NCI-H2081 (cell line): ENCODE data around the gene KNDC1.
"Not testable (repeated sequence)": the region's sequence is repeated elsewhere in the genome, so short reads cannot be mapped to it uniquely, and the experiment has no call there.

Source experiments
- DNase-seq, 2 experiments: peaks; one replicate each; lab custom pipeline; 2025; lab: John Stamatoyannopoulos, UW

KNDC1 gene

DNA sequence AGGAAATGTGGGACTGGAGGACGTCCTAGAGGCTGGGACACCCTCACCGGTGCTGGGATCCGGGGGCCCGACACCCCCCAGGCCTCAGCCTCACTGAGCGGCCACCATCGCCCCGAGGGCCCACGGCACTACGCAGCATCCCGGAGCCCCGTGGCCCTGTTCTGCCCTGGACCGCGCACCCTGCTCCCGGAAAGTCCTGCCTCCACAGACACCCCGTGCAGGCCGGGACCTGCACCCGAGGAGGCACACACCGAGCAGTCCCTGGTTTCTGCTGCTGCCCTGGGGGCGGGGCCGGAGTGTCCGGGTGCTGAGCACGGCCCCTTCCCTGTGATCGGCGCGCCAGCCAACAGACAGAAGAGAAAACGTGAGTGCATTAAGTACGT lies 18.1 kb upstream of the KNDC1 start:
- DNase-seq, result no peak

DNA sequence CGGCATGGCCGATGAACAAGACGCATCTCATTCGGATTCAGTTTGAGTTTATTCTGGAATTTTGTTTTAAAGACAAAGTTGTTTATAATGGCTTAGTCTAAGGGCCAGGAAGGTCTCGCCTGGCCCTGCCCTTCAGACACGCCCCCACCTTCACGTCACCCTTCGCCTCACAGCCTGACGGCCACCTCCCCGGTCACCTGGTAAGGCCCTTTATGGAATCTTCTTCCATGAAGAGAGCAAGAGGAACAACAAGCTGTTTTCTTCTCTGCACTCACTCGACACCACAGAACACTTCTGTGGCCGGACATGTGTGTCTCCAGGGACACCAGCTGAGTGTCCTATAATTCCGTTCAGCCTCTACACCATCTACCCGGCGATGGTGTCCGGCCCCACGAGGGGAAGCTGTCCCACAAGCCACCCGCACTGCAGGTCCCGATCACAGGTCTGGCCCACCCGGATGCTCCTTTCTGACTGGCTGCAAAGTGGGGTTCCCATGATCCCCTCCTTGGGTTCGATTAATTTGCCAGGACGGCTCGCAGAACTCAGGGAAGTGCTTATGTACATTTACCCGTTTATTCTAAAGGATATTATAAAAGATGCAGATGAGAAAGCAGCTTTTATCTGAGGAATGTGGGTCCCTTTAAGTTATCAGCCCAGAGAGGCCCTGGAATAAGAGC lies 17.4 kb upstream of the KNDC1 start:
- no peak for DNase-seq

DNA sequence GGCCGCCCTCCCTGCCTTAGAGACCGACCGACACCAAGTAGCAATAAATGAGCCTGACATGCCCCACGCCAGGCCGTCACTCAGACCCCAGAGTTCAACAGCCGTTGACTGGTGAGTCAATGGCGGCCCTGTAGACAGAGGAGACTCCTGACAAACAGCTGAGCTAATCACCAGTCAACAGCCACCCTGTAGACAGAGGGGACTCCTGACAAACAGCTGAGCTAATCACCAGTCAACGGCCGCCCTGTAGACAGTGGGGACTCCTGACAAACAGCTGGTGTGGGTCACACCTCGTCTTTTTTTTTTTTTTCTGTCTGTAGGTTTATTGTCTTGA lies 16.9 kb upstream of the KNDC1 start:
- DNase-seq, result no peak

DNA sequence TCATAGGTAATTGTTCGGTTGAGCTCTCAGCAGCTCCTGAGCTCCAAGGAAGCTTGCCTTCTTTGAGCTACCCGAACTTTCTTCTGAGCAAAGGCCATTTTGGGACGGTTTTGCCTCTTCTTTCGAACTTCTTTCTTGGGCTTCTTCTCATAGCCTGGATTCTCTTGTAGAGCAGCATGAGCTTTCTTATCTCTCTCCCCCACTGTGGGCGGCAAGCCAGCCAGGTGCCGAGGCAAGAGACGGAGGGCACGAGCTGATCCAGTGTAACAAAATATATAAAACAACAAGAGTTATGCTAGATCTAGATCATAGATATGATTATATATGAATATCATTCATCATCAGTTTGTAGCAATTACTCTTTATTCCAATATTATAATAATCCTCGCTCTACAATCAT lies 16.5 kb upstream of the KNDC1 start:
- DNase-seq, result no peak

DNA sequence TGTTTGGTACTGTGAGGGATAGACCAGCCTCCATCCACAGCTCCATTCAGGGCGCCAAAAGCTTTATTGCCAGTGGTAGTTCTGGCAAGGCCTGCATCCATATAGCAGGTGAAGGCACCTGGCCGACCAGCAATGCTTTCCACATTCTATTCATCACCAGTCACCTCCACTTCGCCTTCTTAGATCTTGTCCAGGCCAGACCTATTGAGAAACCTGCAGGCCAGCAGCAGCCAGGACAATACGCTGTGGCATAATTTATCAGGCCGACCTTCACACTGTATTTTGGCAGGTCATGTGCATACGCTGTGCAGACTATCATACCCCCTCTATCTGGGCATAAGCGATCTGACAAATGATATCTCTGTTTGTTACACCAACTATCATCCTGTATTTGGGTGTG lies 15.2 kb upstream of the KNDC1 start:
- DNase-seq, result no peak

DNA sequence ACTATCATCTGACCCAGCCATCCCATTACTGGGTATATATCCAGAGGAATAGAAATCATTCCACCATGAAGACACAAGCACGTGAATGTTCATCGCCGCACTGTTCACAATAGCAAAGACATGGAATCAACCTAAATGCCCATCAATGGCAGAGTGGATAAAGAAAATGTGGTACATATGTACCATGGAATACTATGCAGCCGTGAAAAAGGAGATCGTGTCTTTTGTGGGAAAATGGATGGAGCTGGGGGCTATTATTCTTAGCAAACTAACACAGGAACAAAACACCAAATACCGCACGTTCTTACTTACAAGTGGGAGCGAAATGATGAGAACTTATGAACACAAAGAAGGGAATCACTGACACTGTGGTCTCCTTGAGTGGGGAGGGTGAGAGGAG lies 9.8 kb upstream of the KNDC1 start:
- DNase-seq, result no peak

DNA sequence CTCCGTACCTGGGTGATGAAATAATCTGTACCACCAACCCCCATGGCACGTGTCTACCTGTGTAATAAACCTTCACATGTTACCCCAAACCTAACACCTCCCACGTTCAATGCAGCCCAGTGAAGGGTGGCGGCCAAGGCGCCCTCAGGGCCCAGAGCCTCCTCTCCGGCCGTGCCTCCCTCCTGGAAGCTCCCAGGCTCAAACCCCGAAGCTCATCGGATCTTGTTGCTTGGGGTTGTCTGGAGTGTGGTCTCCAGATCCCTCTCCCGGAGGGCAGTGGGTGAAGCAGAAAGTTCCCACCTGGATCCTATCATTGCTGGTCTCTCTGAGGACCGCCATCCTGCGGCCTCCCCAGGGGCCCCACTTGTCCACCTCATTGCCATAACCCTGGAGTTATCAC lies 9.4 kb upstream of the KNDC1 start:
- no peak for DNase-seq

DNA sequence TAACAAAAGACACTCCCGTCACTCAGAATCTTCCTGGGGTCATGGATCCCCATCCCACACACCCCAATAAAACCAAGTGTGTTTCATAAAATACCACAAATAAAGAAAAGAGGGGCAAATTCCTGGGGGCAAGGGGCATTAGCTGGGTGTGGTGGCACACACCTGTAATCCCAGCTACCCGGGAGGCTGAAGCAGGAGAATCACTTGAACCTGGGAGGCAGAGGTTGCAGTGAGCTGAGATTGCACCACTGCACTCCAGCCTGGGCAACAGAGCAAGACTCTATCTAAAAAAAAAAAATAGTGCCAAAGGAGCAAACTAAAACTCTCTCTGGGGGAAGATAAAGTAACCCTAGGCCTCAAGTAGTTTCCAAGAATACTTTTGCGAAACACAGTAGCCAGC lies 8.9 kb upstream of the KNDC1 start:
- not testable (repeated sequence) for DNase-seq

DNA sequence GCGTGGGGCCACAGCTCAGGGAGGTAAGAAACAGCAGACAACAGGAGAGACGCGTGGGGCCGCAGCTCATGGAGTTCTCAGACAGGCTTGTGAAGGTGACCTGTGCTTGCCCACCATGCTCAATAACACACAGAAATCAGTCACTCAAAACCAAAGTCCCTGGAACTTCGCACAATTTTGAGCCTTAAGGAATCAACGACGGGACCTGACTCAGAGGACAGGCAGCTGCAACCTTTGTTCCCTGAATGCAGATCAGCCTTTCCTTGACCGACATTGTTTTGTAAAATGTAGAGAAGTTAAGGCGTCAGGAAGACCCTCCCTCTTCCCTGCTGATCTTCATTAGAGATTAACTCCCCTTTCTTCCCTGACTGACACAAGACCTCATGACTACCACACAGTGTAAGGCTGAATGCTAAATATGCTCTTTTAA lies 8.5 kb upstream of the KNDC1 start:
- no peak for DNase-seq

DNA sequence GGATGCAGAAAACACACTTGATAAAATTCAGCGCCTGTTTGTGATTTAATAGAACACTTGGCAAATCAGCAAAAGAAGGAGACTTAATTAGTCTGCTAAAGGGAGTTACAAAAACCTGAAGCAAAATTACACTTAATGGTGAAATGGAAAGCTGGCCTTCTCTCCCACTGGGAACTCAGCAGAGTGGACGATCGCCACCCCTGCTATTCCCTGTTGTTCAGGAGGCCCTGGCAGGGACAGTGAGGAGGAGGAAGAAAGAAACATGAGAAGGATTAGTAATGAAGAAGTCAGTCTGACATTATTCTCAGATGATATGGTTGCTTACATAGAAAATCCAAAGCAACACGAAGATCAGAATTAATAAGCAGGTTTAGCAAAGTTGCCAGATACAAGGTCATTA lies 5.6 kb upstream of the KNDC1 start:
- DNase-seq, result no peak

DNA sequence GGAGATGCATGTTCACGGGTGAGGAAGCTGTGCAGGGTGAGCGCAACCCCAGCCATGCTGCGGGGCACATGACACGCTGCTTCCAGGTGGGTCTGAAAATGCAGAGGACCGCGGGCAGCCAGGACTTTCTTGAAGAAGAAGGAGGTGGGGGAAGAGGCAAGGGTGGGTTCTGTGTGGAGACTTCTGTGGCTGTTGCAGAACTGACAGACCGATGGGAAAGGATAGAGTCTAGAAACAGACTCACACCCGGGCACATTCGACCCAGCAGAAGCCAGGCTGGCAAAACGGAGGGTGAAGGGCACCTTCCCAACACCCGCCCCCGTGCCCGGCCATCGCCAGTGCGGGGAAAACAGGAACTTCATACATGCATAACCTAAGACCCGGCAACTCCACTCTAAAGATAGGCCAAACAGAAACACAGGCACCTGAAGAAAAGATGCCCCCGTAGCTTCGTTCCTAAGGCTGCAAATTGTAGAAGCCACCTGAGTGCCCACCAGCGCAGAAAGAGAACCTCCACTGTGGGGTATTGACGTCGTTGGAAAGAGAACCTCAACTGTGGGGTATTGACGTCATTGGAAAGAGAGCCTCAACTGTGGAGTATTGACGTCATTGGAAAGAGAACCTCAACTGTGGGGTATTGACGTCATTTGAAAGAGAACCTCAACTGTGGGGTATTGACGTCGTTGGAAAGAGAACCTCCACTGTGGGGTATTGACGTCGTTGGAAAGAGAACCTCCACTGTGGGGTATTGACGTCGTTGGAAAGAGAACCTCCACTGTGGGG lies 4.8 kb upstream of the KNDC1 start:
- no peak for DNase-seq

DNA sequence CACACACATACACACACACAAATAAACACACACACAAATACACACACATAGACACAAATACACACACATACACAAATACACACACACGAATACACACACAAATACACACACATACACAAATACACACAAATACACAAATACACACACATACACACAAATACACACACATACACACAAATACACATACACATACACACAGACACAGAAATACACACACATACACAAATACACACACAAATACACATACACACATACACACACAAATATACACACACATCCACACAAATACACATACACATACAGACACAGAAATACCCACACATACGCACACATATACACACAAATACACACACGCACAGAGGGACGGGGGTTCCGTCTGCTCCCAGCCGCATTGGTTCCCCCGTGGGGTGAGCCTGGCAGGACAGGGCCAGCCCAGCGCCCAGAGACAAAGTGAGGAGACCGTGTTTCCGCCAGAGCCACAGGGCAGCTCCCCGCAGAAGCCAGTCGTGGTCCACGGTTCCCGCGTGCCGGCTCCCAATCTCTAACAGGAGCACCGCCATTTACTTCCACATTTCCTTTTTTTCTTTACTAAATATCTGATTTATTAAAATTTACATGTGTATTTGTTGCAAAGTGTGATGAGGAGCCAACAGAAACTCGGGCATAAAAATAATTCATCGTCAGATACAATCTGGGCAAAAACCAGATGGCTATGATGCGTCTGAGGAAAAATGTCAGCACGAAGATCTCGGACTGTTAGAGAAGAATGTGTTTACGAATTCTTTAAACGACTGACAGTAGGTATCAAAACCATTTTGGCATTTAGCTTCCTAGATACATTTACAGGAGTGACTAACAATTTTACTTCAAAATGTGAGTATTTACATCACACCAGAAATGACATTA lies 3.1 kb upstream of the KNDC1 start:
- no peak for DNase-seq

DNA sequence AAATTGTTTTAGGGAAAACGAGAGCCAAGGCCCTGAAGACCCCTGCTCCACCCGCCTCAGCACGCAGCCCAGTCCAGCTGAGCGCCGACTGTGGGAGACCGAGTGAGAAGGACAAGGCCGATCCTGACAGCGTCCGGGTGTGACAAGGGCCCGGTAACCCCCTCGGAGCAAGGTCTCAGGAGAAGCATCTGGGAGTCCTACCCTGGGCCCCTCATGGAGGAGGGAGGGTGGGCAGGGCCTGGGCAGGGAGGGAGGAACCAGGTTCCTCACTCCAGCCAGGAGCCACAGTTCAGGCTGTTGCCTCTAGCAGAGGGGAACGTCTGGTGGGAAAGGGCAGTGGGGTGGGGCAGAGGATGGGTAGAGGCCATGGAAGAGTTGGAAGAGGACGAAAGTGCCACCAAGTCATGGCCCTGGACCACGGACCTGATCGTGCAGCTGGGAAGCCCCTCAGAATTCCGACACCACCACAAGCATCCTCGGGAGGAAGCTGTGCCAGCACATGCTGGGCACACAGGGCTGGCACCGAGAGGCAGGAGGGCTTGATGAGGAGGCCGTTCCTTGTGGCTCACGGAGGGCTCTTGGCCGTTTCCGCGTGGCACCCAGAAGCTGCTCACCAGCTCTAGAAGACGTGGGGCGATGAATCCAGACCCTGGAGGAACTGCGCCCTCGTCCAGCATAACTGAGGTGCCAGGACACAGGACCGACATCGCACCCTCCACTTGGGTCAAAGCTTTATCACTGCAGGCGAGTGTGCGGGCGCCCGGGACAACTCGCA lies 2.2 kb upstream of the KNDC1 start:
- DNase-seq, result no peak

DNA sequence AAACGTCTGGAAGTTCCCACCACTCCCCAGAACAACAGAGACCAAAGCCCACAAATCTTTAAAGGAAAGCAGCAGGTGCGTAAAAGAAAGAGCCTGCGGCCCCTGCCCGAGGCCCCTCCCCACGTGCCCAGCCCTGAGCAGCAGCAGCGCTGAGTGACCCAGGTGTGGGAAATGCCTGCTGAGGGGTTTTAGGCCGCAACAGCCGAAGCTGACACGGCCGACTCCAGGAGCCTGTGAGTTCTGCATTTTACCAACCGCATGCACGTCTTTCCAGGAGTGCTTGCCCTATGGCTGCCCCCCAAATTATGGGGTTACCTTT lies 1.6 kb upstream of the KNDC1 start:
- DNase-seq, result no peak

DNA sequence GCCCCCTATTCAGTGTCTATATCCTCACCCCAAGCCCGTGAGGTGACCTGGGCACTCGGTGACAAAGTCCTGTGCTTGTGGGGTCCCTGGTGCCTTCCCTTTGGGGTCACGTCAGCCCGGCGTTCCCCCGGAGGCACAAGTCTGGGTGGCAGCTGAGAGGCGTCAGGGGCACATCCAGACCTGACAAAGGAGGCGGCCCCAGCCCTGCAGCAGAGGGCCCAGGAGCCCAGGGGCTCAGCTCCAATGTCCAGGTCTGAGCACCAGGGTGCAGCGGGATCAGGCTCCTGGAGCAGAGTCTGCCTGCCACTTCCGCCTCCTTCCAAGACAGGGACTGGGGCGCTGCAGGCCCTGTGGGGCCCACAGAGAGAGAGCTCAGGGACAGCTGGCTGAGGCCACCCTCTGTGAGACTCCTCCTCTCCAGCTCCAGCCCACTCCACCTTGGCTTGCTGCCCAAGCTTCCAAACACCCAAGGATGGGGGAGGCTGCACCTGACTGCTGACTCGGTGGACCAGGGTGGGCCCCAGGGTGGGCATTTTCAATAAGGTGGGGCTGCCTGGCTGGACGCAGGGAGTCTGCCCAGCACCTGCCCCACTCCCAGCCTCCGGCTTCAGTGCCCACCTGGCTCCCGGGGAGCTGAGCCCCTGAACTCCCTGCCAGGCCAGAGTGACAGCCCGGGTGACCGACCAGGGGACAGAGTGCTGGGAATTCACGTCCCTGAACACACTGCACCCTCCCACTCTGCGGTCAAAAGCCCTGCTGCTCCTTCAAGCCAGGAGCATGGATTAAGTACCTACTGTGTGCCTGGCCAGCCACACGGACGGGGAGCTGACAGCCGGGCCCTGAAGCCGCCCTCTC lies 1.0 kb upstream of the KNDC1 start:
- no peak for DNase-seq

DNA sequence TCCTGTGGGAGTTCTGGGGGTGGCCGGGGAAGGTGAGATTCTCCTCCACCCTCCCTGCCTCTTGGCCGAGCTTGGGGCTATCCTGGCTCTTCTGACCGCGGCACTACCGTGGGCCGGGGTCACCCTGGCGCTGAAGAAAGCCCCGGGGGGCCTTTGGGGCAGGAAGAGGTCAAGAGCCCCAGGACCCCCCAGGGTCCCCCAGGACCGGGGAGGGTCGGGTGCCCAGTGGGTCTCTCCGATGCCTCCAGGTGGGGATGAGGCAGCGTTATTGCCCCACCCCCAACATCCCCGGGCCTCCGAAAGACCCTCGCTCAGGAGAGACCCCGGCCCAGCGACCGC lies 439 bp upstream of the KNDC1 start:
- DNase-seq, result no peak

DNA sequence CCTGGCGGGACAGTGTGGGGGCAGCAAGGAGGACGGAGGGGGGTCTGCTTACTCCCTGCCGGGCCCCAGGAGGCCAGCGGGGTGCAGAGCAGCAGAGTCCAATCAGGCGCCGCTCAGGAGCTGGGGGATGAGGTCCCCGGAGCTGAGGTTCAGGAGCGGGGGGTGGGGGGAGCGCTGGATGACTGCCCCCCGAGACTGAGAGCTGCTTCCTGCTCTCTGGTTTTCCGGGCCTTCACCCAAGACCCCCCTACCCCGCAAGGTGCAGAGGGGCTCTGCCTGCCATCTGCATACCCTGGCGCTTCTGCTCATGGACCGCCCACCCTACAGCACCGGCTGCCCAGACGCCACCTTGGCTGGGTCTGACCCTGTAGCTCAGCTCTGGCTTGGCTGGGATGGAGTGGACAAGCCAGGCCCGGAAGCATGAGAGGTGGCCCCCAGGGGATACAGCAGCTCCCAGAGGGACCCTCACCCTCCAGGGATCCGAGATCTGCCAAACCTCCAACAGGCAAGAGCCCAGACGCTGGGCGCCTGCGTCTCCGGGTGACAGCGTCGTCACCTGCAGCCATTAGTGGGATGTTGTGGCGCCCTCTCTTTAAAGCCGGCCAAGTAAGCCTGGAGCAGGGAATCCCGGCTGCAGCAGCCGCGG lies 930 bp downstream of the KNDC1 start:
- DNase-seq, result no peak

DNA sequence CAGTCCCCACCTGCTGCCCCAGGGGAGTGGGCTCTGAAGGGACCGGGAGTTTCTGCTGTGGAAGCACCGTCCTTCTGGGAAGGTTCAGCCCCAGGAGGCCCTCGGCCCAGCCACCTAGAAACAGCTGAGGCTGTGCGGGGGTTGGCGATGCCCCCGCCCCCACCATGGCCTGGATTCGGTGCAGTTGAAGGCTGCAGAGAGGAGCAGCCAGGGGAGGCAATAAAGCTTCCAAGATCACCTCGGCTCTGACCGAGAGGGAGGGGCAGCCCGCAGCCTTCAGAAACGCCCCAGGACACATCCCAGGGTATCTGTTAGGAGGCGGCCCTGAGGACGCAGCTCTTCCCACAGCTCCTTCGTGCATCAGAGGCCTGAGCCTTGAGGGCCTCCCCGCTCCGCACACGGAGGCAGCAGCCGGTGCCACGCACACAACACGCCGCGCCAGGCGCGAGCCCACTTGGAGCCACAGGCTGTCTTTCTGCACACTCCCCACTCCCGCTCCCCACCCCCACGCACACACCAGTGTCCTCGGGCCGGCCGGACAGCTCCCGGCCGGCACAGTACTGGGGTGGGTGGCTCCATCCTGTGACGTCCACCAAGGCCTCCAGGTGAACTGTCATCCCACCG lies 1.6 kb downstream of the KNDC1 start:
- DNase-seq, result no peak

DNA sequence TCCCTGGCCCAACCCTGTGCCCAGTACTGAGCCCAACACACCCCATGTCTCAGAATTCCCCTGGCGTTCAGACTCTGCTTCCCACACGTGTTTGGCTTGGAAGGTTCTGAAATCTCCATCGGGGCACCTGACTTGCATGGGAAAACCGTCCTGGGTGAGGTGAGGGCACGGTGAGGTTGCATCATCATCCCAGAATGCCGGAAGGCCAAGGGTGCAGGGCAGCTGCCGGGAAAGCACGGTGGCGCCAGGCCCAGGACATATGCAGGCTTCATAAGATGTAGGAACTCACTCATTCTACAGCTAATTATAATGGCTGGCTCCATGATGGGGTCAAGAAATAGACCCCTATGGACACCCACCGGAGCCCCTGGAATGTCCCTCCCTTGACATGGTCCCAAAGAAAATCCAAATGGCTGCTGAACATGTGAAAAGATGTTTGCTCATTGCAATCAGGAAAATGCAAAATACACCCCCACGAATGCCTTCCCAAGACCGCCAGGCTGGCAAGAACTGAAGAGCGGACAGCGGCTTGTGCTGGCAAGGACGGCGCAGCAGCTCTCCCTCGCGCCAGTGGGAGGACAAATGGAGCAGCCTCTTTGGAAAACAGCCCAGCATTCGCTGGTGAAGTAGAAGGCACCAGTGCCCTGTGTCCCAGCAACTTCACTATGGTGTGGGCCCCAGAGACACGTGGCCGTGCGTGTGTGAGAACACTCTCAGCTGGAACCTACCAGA lies 2.3 kb downstream of the KNDC1 start:
- DNase-seq, result no peak
